Fibroblast of peridontal ligament (primary cell): ENCODE measurements around the gene SPSB2.
A peak's percentile ranks its signal among the peaks of the same experiment; 100 is the strongest.
"Not testable (repeated sequence)": the region's sequence is repeated elsewhere in the genome, so short reads cannot be mapped to it uniquely, and the experiment has no call there.

Experiments
- DNase-seq: peaks from one replicate; pipeline ENCODE4 v3.0.0-alpha.2; 2010; ENCODE audit errors: extremely low read depth

SPSB2 gene

GRCh38 chr12:6873094-6874014, at the start of gene SPSB2:
TSS of gene SPSB2 (minus strand) at chr12:6873303. CDS start at chr12:6872901, 402 bp downstream.
- peak; percentile 90 for DNase-seq

GRCh38 chr12:6921996-6922946, 49.2 kb upstream of the SPSB2 start:
- no peak for DNase-seq

GRCh38 chr12:6921539-6921938, 48.4 kb upstream of the SPSB2 start:
- DNase-seq: no peak

- DNase-seq: no peak
Measured at GRCh38 chr12:6919588-6919987, 46.5 kb upstream of the SPSB2 start.

- no peak for DNase-seq
Measured at GRCh38 chr12:6917491-6918231, 44.6 kb upstream of the SPSB2 start.

- DNase-seq: no peak
Measured at GRCh38 chr12:6916426-6917200, 43.5 kb upstream of the SPSB2 start.

- DNase-seq: no peak
Measured at GRCh38 chr12:6915789-6916285, 42.7 kb upstream of the SPSB2 start.

- DNase-seq: no peak
Measured at GRCh38 chr12:6914947-6915788, 42.1 kb upstream of the SPSB2 start.

- peak; percentile 52 for DNase-seq
Measured at GRCh38 chr12:6914246-6914946, 41.3 kb upstream of the SPSB2 start, which contains the start of gene ENO2. TSS of gene ENO2 (plus strand) at chr12:6914580. CDS start at chr12:6915833, 1,253 bp downstream.

- no peak for DNase-seq
Measured at GRCh38 chr12:6912164-6912935, 39.2 kb upstream of the SPSB2 start.

- no peak for DNase-seq
Measured at GRCh38 chr12:6909421-6910145, 36.5 kb upstream of the SPSB2 start.

- DNase-seq: not testable (repeated sequence)
Measured at GRCh38 chr12:6908141-6908540, 35.0 kb upstream of the SPSB2 start.

- DNase-seq: no peak
Measured at GRCh38 chr12:6905414-6906040, 32.4 kb upstream of the SPSB2 start.

GRCh38 chr12:6904280-6905276, 31.5 kb upstream of the SPSB2 start, which contains the start of gene LRRC23:
TSS of gene LRRC23 (plus strand) at chr12:6904822. CDS start at chr12:6905634, 812 bp downstream.
- DNase-seq: peak; percentile 94

GRCh38 chr12:6903722-6904121, 30.6 kb upstream of the SPSB2 start:
- DNase-seq: no peak

- no peak for DNase-seq
Measured at GRCh38 chr12:6902448-6902847, 29.3 kb upstream of the SPSB2 start.
